NCI-H2029 (cell line): ENCODE measurements around the gene SLC35E1.
A peak's percentile ranks its signal among the peaks of the same experiment; 100 is the strongest.

Experiments used
- DNase-seq: peaks from one replicate; lab custom pipeline; 2025; lab: John Stamatoyannopoulos, UW

The SLC35E1 gene

GRCh38 chr19:16572332-16573211 lies at the start of gene SLC35E1:
SLC35E1 (minus strand) TSS chr19:16572415; CDS start chr19:16572364, 51 bp downstream.
- DNase-seq, result peak; percentile 97

- DNase-seq, result no peak
These were observed 49.1 kb upstream of the SLC35E1 start for GRCh38 chr19:16621165-16621800.

- DNase-seq, result no peak
These were observed 48.4 kb upstream of the SLC35E1 start for GRCh38 chr19:16620584-16620983.

- no peak for DNase-seq
These were observed 47.8 kb upstream of the SLC35E1 start for GRCh38 chr19:16620018-16620417.

- DNase-seq, result no peak
These were observed 47.2 kb upstream of the SLC35E1 start for GRCh38 chr19:16619457-16619856.

DNA sequence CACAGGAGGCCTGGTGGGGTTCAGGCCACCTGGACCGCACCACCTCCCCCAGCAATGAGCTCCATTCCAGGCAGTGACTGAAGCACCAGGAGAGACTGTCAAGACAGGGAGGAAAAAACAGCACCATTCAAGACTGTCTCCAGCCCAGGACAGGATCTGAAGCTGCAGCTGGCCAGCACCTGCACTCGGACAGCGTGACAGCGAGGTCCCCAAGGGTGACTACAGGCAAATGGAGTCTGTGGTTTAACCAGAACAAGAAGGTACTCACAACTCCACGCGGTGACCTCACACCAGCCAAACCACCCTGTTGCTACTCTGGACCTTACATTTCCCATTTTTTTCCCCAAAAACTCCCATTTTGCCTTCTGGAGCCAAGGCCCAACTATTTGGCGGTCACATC lies 46.0 kb upstream of the SLC35E1 start:
- DNase-seq, result no peak

GRCh38 chr19:16615808-16616207 lies 43.6 kb upstream of the SLC35E1 start:
- DNase-seq, result no peak

GRCh38 chr19:16614941-16615340 lies 42.7 kb upstream of the SLC35E1 start:
- no peak for DNase-seq

DNA sequence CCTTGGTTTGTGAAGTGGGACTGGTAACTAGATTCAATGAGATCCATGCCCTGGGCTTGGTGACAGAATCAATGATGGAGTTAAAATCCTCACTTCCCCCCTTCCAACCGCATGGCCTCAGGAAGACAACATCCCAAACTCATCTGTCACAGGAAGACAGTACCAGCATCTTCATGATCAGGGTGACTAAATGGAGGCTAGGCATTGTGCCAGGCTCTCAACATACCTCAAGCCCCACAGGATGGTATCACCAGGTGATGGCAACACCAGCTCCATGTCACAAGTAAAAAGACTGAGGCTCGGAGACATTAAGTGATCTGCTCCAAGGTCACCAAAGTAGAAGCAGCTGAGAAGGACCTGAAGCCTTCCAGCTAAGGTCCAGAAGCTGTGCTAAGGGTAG lies 41.6 kb upstream of the SLC35E1 start:
- DNase-seq, result no peak

- DNase-seq, result no peak
These were observed 40.4 kb upstream of the SLC35E1 start for GRCh38 chr19:16612636-16613035.

DNA sequence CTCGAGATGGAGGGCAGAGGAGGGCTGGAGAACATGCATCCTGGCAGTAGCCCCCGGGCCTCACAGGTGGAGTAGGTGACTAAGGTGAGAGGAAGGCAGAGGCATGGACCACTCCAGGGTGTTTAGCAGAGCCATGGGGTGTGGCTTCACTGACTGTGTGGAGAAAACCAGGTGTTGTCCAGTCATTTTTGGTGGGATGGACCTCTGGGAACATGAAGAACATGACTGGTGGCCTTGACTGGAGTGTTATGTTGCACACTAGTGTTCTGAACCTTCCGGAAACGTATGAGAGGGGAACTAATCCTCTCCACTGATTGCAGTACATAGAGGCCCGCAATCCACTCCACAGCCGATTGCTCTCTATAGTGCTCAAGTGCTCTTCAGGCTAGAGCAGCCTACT lies 38.9 kb upstream of the SLC35E1 start:
- DNase-seq, result peak; percentile 42

DNA sequence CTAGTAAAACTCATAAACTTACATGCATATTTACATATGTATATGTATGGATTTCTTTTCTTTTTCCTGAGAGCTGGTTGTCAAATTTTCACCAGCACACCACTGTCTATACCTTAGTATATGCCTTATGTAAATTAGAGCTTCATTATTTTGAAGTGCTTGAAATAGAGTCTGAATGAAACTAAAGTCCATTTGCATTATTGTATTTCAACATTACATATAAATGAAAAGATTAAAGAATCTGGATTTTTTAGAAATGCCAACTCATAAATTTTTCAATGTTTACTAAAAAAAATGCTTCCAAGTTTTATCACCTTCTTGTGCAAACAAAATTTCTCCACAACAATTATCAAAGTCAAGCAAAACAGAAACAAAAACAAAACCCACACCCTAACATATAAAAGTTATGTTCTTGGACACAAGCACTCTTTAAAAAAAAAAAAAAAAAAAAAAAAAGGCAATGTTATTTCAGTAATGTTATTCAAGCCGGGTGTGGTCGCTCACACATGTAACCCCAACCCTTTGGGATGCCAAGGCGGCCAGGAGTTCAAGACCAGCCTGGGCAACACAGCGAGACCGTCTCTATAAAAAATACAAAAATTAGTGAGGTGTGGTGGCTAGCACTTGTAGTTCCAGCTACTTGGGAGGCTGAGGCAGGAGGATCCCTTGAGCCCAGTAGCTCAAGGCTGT lies 37.4 kb upstream of the SLC35E1 start:
- DNase-seq, result no peak

GRCh38 chr19:16608290-16608739 lies 36.1 kb upstream of the SLC35E1 start:
- no peak for DNase-seq

- no peak for DNase-seq
These were observed 35.6 kb upstream of the SLC35E1 start for GRCh38 chr19:16607819-16608218.

DNA sequence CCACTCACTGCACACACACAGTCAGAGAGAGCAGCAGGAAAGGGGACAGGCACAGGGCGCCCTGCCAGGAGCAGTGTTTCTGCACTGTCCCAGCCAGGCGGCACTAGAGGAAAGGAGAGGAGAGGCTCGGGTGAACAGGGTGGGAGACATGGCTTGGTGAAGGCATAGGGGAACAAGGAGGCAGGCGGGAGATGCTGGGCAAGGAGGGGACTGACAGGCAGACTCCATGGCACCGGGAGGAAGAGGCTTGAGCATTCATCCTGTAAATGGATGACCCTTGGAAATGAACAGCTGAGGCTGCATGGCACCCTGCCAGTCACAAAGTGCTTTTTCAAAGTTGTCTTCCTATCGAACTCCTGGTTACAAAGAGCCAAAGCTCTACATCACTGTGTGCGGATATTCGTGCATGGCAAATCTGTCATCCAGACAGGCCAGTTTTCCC lies 33.4 kb upstream of the SLC35E1 start:
- no peak for DNase-seq

DNA sequence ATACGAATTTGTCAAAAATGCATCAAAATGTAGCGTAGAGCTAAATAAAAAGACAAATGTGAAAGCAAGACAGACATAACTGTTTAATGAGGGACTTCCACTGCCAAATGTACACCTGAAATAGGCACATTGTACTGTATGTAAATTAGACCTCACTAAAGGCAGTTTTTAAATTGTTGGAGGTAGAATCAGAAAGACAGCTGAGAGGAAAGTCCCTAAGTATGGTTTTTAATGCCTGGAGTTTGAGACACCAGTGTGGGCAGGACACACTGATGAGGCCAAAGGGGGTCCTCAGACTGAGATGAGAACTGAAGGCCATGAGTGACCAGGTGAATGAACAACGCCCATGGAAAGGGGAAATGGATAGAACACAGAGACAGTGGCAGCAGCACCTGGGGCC lies 32.9 kb upstream of the SLC35E1 start:
- DNase-seq, result no peak

- no peak for DNase-seq
These were observed 32.4 kb upstream of the SLC35E1 start for GRCh38 chr19:16604615-16605014.

DNA sequence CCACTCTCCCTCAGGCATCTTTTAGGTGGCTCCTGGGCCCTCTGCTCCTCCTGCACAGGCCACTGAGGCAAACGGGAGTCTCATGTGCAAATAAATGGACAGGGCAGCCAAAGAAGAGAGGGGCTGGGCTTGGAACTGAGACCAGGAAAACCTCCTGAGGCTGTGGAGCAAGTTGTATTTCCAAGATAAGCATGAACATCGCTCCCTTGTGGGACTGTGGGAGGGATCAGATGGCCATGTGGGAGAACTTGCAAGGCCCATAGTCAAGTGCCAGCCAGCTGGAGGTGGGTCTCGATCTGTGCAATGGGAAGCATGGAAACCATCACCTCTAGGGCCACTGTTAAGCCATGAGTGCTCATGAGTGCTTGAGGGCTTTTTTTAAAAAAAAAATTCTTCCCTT lies 30.9 kb upstream of the SLC35E1 start:
- no peak for DNase-seq

- no peak for DNase-seq
These were observed 29.3 kb upstream of the SLC35E1 start for GRCh38 chr19:16601378-16602052.

DNA sequence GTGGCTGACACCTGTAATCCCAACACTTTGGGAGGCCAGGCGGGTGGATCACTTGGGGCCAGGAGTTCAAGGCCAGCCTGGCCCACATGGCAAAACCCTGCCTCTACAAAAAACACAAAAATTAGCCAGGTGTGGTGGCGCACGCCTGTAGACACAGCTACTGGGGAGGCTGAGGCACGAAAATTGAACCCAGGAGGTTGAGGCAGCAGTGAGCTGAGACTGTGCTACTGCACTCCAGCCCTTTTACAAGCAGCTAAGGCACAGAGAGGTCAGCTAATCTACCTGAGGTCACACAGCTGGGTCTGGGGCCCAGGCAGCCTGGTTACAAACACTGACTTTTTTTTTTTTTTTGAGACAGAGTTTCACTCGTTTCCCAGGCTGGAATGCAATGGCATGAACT lies 28.6 kb upstream of the SLC35E1 start:
- no peak for DNase-seq

- no peak for DNase-seq
These were observed 27.6 kb upstream of the SLC35E1 start for GRCh38 chr19:16599655-16600346.

DNA sequence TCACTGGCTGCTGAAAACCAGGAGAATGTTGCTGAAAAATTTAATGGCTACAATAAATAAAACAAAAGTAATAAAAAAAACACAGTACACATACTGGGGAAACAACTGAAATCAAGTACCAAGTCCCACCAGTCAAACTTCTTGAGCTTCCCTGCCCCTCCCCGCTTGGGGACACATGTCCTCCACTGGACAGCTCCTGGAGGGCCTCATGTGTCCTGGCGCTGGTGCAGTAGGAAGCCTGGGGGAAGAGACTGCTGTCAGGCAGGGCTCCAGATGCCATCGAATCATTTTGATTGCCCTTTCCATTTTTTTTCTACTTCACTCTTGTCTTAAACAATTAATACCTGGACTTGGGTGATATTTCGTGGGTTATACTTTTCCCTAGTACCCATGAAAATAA lies 26.6 kb upstream of the SLC35E1 start:
- DNase-seq, result no peak
